NCI-H2196 (cell line): ENCODE data around the gene GINS3.
"Not testable (repeated sequence)": the region's sequence is repeated elsewhere in the genome, so short reads cannot be mapped to it uniquely, and the experiment has no call there.

Source experiments
- DNase-seq: peaks from one replicate; lab custom pipeline; 2025; ENCODE audit not compliant: unreplicated experiment; lab: John Stamatoyannopoulos, UW

GINS3 gene

GRCh38 chr16:58385218-58385773 lies 7.0 kb upstream of the GINS3 start:
- no peak for DNase-seq

- no peak for DNase-seq
Measured at GRCh38 chr16:58389724-58390123, 2.5 kb upstream of the GINS3 start.

GRCh38 chr16:58393138-58393504 lies 850 bp downstream of the GINS3 start:
- no peak for DNase-seq

- not testable (repeated sequence) for DNase-seq
Measured at GRCh38 chr16:58396897-58397296, 4.6 kb downstream of the GINS3 start.

DNA sequence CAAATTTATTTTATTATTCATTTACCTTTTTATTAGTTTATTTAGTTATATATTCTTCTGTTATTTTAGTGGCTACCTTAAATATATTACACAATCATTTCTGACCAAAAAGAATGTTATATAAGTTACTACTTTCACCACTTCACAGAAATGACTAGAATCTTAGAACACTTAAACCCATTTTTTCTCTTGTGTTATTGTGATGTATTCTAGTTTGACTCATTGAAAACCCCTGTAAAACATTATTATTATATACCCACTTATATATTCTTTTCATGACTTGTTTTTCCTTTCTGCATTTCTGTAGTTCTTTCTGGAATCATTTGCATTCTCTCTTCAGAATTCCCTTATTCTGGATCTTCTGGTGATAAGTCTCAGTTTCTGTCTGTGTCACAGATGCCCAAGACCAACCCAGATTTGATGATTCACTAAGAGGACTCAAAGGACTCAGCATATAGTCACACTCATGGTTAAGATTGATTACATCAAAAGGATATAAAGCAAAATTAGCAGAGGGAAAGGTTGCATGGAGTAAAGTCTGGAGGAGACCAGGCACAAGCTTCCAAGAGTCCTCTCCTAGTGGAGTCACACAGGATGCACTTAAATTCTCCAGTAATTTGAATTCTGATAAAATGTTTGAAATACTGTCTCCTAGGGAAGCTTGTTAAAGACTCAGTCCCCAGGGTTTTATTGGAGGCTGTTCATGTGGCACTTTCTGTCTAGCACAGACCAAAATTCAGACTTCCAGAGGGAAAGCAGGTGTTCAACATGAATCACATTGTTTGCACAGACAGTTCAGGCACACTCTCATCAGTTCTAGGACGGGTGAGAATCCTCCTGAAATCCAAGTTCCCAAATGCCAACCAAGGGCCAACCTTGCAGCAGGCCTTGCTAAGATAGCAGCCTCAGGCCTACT lies 7.7 kb downstream of the GINS3 start:
- no peak for DNase-seq

GRCh38 chr16:58401305-58401704 lies 9.0 kb downstream of the GINS3 start:
- not testable (repeated sequence) for DNase-seq

DNA sequence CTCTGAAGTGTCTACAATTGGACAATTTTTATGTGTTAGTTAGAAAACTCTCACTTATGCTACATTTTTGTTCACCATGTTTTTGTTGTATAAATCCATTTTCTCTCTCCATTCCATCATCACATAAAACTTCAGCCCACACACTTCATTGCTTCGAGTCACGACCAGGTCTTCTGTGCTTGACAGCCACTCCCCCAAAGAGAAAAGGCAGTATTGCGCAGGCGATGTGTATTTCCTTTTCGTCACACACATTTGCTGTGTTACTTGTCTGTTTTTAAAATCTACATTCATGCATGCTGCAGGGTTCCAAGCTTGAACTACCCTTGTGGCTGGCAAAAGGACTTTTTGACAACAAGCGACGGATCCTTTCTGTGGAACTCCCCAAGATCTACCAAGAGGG lies 10.5 kb downstream of the GINS3 start:
- DNase-seq: no peak

DNA sequence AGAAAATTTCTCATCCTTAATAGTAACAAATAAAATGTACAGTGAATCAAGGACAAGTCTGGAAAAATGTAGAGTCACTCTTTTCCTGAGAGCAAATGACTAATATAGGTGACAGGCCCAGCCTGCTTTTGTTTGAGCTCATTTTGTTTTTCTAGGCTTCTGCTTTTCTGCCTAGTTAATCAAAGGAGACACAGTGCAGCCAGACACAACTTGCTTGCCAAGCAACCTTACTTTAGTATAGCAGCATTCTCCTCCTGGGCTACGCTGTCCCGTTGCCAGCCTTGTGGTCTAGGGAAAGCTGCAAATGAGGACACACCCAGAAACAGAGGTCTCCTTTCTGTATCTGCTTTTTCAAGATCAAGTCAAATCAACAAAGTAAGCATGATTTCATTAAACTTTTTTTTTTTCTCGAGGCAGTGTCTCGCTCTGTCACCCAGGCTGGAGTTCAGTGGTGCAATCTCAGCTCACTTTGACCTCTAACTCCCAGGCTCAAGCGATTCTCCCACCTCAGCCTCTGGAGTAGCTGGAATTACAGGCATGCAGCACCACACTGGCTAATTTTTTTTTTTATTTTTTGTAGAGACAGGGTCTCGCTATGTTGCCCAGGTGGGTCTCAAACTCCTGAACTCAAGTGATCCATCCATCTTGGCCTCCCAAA lies 17.2 kb downstream of the GINS3 start:
- DNase-seq: no peak

DNA sequence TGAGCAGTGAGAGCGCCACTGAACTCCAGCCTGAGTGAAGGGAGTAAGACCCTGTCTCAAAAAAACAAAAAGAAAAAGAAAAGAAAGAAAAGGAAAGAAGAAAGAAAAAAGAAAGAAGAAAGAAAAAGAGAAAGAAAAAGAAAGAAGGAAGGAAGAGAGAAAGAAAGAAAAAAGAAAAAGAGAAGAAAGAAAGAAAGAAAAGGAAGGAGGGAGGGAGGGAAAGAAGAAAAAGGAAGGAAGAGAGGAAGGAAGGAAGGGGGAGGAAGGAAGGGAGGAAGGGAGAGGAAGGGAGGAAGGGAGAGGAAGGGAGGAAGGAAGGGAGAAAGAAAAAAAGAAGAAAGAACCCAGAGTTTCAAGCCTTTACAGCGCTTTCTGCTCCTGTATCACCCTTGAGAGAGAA lies 19.1 kb downstream of the GINS3 start:
- no peak for DNase-seq

- no peak for DNase-seq
Measured at GRCh38 chr16:58411736-58412614, 19.7 kb downstream of the GINS3 start.

DNA sequence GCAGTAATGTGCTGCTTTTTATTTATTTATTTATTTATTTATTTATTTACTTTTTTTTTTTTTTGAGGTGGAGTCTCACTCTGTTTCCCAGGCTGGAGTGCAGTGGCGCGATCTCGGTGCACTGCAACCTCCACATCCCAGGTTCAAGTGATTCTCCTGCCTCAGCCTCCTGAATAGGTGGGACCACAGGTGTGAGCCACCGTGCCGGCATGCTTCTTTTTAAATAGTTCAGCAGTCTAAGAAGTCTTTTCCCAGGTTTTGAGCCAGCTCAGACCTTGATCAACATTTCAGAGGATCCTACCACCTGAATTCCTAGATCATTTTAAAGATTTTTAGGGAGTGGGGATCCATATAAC lies 20.3 kb downstream of the GINS3 start:
- DNase-seq: not testable (repeated sequence)

DNA sequence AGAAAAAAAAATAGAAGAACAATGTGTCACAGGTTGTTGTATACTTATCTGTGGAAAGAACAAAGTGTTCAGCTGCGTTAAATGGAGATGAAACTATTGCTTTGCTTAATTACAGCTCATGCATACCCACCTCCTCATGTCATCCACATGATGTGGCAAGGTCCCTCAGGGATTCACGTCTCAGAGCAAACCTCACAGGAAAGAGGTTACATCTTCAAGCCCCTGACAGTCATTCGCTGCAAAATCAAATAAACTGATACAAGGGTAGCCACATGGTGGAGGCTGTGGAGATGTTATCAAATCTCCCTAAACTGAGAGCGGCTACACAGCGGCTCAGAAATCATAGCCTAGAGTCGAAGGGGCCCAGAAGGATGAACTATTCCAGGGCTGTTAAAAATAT lies 21.1 kb downstream of the GINS3 start:
- DNase-seq: no peak

GRCh38 chr16:58415003-58415402 lies 22.7 kb downstream of the GINS3 start:
- DNase-seq: no peak

DNA sequence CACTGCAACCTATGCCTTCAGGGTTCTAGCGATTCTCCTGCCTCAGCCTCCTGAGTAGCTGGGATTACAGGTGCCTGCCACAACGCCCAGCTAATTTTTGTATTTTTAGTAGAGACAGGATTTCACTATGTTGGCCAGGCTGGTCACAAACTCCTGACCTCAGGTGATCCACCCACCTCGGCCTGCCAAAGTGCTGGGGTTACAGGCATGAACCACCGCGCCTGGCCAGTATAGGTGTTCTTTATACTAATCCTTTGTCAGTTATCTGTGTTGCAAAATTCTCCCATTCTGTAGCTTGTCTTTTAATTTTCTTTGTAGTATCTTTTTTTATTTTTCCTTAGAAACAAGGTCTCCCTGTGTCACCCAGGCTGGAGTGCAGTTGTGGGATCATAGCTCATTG lies 23.7 kb downstream of the GINS3 start:
- not testable (repeated sequence) for DNase-seq

DNA sequence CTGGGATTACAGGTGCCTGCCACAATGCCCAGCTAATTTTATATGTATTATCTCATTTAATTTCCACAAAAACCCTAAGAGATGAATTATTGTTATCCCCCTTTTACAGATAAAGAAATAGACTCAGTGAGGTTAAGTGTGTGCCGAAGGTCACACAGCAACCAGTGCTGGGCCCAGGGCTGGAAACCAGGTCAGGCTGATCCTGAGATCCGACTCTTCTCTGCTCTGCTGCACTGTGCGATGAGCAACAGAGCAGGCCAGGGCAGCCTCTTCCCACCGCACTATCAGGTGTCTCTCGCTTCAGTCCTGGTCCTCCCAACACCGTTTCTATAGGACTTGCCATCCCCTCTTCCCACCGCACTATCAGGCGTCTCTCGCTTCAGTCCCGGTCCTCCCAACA lies 24.8 kb downstream of the GINS3 start:
- no peak for DNase-seq

GRCh38 chr16:58417600-58417999 lies 25.3 kb downstream of the GINS3 start:
- DNase-seq: no peak

GRCh38 chr16:58418026-58418425 lies 25.8 kb downstream of the GINS3 start:
- no peak for DNase-seq

GRCh38 chr16:58418601-58419000 lies 26.3 kb downstream of the GINS3 start:
- no peak for DNase-seq

DNA sequence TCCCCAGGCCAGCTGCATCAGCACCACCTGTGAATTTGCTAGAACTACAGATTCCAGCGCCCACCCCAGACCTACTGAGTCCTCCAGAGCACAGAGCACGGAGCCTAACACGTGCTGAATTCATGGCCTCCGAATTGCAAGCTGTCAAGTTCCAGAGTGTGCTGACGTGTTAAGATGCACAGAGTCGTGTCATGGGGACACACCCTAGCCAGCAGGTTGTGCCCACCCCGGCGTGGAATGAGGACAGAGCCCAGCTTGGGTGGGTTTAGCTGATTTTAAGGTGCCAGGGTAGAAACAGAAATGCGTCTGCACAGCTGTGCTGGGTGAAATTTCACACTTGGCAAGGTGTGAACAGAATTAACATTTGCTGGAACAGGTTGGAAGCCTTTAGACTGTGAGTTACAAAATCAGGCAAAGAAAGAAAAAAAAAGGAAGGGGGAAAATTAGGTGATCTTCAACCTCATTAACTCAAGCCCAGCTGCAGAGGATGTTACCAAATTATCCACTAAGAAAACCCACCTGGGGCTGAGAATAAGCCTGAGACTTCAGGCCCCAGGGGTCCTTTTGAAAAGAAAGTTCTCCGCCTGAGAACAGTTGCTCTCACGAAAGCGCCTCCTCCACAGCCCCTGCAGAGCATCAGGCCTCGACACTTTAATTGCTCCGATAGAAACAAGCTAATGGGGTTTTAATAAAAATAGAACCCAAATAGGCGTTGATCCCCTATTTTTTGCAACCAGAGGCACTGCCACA lies 27.1 kb downstream of the GINS3 start:
- no peak for DNase-seq

DNA sequence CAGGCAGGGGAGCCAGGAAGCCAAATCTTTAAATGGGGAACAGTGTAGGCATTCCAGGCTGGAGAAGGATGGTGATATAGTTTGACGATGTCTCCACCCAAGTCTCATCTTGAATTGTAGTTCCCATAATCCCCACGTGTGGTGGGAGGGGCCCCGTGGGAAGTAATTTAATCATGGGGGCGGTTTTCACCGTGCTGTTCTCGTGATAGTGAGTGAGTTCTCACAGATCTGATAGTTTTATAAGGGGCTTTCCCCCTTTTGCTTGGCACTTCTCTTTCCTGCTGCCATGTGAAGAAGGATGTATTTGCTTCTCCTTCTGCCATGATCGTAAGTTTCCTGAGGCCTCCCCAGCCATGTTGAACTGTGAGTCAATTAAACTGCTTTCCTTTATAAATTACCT lies 28.8 kb downstream of the GINS3 start:
- DNase-seq: no peak

DNA sequence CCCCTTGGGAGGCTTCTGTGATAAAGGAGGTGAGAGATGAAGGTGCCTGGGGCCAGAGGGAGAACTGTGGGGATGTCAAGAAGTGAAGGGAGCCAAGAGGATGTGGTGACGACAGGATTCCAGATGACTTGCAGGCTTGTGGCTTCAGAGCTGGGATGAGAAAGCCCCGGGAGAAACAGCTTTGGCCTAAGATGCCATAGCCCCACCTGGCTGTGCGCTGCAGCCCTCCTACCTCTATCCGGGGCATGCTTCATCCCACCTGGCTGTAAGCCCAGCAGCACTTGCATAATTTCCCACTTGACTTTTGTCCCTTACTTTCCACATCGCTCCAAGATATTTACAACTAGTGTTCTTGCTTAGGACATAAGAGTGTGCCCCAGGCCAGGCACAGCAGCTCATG lies 29.3 kb downstream of the GINS3 start:
- no peak for DNase-seq
